Measurements from ENCODE around the gene S100A11.

The S100A11 gene

GRCh38 chr1:152002960-152003359, 33.8 kb downstream of the S100A11 start:
- TF ChIP-seq CTCF (IDR thresholded peaks at IDR 0.05): no peak
- H3K4me1 ChIP-seq (ENCODE audit: control insufficient read depth in 1 of 2, insufficient read depth in 1 of 2, low read depth in 1 of 2, low read length in 1 of 2): no peaks in the 10 kb centered on the region
- H3K4me3 ChIP-seq (ENCODE audit: low read depth in 1 of 2, low read length in 1 of 2): no peak overlapping the region
- peaks cover 70% of the 10 kb centered on the region for H3K27me3 ChIP-seq
- no peaks in the 10 kb centered on the region for H3K9me3 ChIP-seq
- no peaks in the 10 kb centered on the region for H3K36me3 ChIP-seq
- no peak overlapping the region for H3K27ac ChIP-seq

- Histone ChIP-seq H3K27ac (no peak overlapping the region), H3K4me1 (ENCODE audit: control insufficient read depth in 1 of 2, insufficient read depth in 1 of 2, low read depth in 1 of 2, low read length in 1 of 2) (no peaks in the 10 kb centered on the region), H3K36me3 (no peaks in the 10 kb centered on the region), H3K27me3 (peaks cover 73% of the 10 kb centered on the region), H3K4me3 (ENCODE audit: low read depth in 1 of 2, low read length in 1 of 2) (no peak overlapping the region), H3K9me3 (no peaks in the 10 kb centered on the region)
- TF ChIP-seq CTCF (IDR thresholded peaks at IDR 0.05): peak; percentile 78
Measured at GRCh38 chr1:152001631-152002584, 34.9 kb downstream of the S100A11 start.

GRCh38 chr1:152000964-152001630, 35.7 kb downstream of the S100A11 start:
- Histone ChIP-seq H3K9me3 (no peaks in the 10 kb centered on the region), H3K4me1 (ENCODE audit: control insufficient read depth in 1 of 2, insufficient read depth in 1 of 2, low read depth in 1 of 2, low read length in 1 of 2) (no peaks in the 10 kb centered on the region), H3K27me3 (peaks cover 77% of the 10 kb centered on the region), H3K36me3 (no peaks in the 10 kb centered on the region), H3K27ac (no peak overlapping the region), H3K4me3 (ENCODE audit: low read depth in 1 of 2, low read length in 1 of 2) (no peak overlapping the region)
- no peak for TF ChIP-seq CTCF (IDR thresholded peaks at IDR 0.05)

- Histone ChIP-seq H3K4me3 (ENCODE audit: low read depth in 1 of 2, low read length in 1 of 2) (no peak overlapping the region), H3K36me3 (no peaks in the 10 kb centered on the region), H3K27ac (no peak overlapping the region), H3K4me1 (ENCODE audit: control insufficient read depth in 1 of 2, insufficient read depth in 1 of 2, low read depth in 1 of 2, low read length in 1 of 2) (peaks cover 3 to 6% of the 10 kb centered on the region in 2 experiments), H3K27me3 (peaks cover 88% of the 10 kb centered on the region), H3K9me3 (no peaks in the 10 kb centered on the region)
- no peak for TF ChIP-seq CTCF (IDR thresholded peaks at IDR 0.05)
Measured at GRCh38 chr1:151998611-151999362, 38.0 kb downstream of the S100A11 start.

GRCh38 chr1:151997284-151997570, 39.6 kb downstream of the S100A11 start:
- TF ChIP-seq CTCF (IDR thresholded peaks at IDR 0.05): no peak
- H3K27ac ChIP-seq: no peak overlapping the region
- H3K36me3 ChIP-seq: no peaks in the 10 kb centered on the region
- H3K9me3 ChIP-seq: no peaks in the 10 kb centered on the region
- peaks cover 17 to 22% of the 10 kb centered on the region in 2 experiments for H3K4me1 ChIP-seq (ENCODE audit: control insufficient read depth in 1 of 2, insufficient read depth in 1 of 2, low read depth in 1 of 2, low read length in 1 of 2)
- H3K4me3 ChIP-seq (ENCODE audit: low read depth in 1 of 2, low read length in 1 of 2): no peak overlapping the region
- peaks cover 88% of the 10 kb centered on the region for H3K27me3 ChIP-seq

Measured in neutrophil (primary cell).